Measurements from ENCODE around the gene C4BPB. TPM values are rescaled to one million over a fixed set of nuclear protein-coding genes. Genes with fewer than 3 reads are reported as not detected.

C4BPB gene
- total RNA-seq, 4 donors from 2014 or later = 0.24 to 6.0 (median 2.1) TPM

GRCh38 chr1:207077012-207077411, 11.6 kb upstream of the C4BPB start:
- no peak for ATAC-seq (ENCODE audit: low FRiP score)
- no peak for TF ChIP-seq CTCF (IDR thresholded peaks at IDR 0.05)
- DNase-seq (ENCODE audit: low spot score) = no peak

GRCh38 chr1:207077470-207078377, 10.9 kb upstream of the C4BPB start:
- ATAC-seq (ENCODE audit: low FRiP score) (peak; percentile 87), DNase-seq (ENCODE audit: low spot score) (no peak)
- peak in 1 of 3 donors; percentile 78 for TF ChIP-seq CTCF (IDR thresholded peaks at IDR 0.05)

GRCh38 chr1:207078578-207079132, 10.0 kb upstream of the C4BPB start:
- DNase-seq (ENCODE audit: low spot score) (no peak), ATAC-seq (ENCODE audit: low FRiP score) (no peak)
- TF ChIP-seq CTCF (IDR thresholded peaks at IDR 0.05) = no peak

GRCh38 chr1:207079706-207080241, 8.9 kb upstream of the C4BPB start:
- no peak for TF ChIP-seq CTCF (IDR thresholded peaks at IDR 0.05)
- ATAC-seq (ENCODE audit: low FRiP score) = no peak
- DNase-seq (ENCODE audit: low spot score) = no peak

- TF ChIP-seq CTCF (IDR thresholded peaks at IDR 0.05) = no peak
- ATAC-seq (ENCODE audit: low FRiP score) (no peak), DNase-seq (ENCODE audit: low spot score) (no peak)
Measured at GRCh38 chr1:207081088-207081487, 7.6 kb upstream of the C4BPB start.

- DNase-seq (ENCODE audit: low spot score) (no peak), ATAC-seq (ENCODE audit: low FRiP score) (no peak)
- TF ChIP-seq CTCF (IDR thresholded peaks at IDR 0.05) = no peak
Measured at GRCh38 chr1:207081806-207082205, 6.9 kb upstream of the C4BPB start.
